ENCODE results near the gene SPINDOC. TPM values are rescaled to one million over a fixed set of nuclear protein-coding genes. Genes with fewer than 3 reads are reported as not detected.
A peak's percentile ranks its signal among the peaks of the same experiment; 100 is the strongest.

Gene SPINDOC
- total RNA-seq, 1 donor from 2014 or later = 20.8 TPM

DNA sequence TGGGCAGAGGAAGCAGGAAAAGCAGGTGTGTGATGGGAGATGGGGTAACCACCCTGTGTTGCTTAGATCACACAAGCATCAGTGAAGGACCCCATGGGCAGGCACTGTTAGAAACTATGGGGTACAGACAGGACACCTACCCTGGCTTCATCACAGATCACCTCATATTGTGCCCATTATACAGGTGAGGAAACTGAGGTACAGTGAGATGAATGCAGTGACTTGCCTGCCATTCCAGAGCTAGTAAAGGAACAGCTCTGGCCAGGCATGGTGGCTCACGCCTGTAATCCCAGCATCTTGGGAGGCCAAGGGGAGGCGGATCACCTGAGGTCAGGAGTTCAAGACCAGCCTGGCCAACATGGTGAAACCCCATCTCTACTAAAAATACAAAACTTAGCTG lies 19.8 kb downstream of the SPINDOC start:
- H3K27ac Mint-ChIP-seq = no peak overlapping the region
- ATAC-seq (ENCODE audit: low read depth) (no peak), DNase-seq (no peak)
- peaks cover 17% of the 10 kb centered on the region for H3K4me1 Mint-ChIP-seq
- TF ChIP-seq, protein P1, sequence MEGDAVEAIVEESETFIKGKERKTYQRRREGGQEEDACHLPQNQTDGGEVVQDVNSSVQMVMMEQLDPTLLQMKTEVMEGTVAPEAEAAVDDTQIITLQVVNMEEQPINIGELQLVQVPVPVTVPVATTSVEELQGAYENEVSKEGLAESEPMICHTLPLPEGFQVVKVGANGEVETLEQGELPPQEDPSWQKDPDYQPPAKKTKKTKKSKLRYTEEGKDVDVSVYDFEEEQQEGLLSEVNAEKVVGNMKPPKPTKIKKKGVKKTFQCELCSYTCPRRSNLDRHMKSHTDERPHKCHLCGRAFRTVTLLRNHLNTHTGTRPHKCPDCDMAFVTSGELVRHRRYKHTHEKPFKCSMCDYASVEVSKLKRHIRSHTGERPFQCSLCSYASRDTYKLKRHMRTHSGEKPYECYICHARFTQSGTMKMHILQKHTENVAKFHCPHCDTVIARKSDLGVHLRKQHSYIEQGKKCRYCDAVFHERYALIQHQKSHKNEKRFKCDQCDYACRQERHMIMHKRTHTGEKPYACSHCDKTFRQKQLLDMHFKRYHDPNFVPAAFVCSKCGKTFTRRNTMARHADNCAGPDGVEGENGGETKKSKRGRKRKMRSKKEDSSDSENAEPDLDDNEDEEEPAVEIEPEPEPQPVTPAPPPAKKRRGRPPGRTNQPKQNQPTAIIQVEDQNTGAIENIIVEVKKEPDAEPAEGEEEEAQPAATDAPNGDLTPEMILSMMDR (IDR thresholded peaks at IDR 0.05) = no peak
- H3K4me3 Mint-ChIP-seq = no peak overlapping the region
- CTCF ChIA-PET = interaction anchor here (2.4 kb wide), 1 partner anchor 113 kb away, joined by 7 read pairs; no protein-coding TSS in a partner anchor
- POLR2A ChIA-PET = no interaction called here
- H3K27me3 Mint-ChIP-seq = no peaks in the 10 kb centered on the region
- H3K36me3 Mint-ChIP-seq (ENCODE audit: low read depth) = peaks cover 5% of the 10 kb centered on the region
- intact Hi-C loops (cut with micrococcal nuclease) = no loop called here
- no peaks in the 10 kb centered on the region for H3K9me3 Mint-ChIP-seq

DNA sequence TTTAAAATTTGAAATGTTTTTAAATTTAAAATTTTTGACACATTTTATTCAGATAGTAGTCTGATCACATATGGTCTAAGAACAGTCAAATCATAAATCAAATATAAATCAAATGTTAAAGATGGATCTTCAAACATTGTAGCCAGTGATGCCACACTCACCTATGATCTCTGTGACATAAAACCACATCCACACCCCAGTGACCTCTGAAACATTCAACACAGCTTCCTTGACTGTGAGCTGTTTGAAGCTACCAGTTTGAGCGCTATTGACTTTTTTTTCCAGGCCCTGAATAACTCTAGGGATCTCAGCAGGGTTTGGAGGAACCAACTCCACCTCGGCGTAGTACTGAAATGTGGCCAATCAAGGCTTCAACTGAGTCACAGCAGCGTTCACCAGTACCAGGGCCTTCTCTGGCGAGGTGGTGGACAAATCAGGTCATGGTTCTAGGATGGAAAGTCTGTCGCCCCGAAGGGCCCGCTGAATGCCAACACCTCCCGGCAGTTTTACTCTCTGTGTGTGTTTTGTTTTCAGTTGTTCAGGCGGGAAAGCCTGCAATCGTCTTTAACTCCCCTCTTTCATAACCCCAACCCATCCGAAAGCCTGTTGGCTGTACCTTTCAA lies 21.4 kb downstream of the SPINDOC start:
- TF ChIP-seq, protein P1 (IDR thresholded peaks at IDR 0.05) = no peak
- POLR2A ChIA-PET = no interaction called here
- CTCF ChIA-PET = interaction anchor here (1.2 to 5.6 kb wide), 2 partner anchors 111 to 323 kb away, joined by 3 to 130 read pairs; no protein-coding TSS in a partner anchor
- intact Hi-C loops (cut with micrococcal nuclease) = loop anchor here (5.0 kb wide), 1 partner anchor 38 kb away; no protein-coding TSS in a partner anchor
- H3K9me3 Mint-ChIP-seq = no peaks in the 10 kb centered on the region
- peaks cover 23% of the 10 kb centered on the region for H3K4me1 Mint-ChIP-seq
- DNase-seq = no peak
- H3K27me3 Mint-ChIP-seq = no peaks in the 10 kb centered on the region
- H3K36me3 Mint-ChIP-seq (ENCODE audit: low read depth) = peaks cover 5% of the 10 kb centered on the region
- no peak for ATAC-seq (ENCODE audit: low read depth)
- no peak overlapping the region for H3K4me3 Mint-ChIP-seq
- H3K27ac Mint-ChIP-seq = peak overlapping the region; percentile 8

DNA sequence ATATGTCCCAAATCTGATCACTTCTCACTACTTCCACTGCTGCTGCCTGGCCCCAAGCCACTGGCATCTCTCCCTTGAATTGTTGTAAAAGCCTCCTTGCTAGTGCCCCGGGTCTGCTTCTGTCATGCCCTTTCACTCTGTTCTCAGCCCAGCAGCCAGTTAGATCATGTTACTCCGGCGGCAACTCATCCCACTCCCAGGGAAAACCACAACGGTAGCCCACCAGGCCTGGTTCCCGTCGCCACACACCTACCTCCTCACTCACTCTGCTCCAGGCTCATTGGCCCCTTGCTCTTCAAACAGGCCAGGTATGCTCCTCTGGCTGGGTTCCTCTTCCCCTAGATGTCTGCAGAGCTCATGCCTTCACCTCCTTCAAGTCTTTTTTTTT lies 21.9 kb downstream of the SPINDOC start:
- H3K9me3 Mint-ChIP-seq = no peaks in the 10 kb centered on the region
- H3K27ac Mint-ChIP-seq = peak overlapping the region; percentile 8
- intact Hi-C loops (cut with micrococcal nuclease) = loop anchor here (5.0 kb wide), 1 partner anchor 37 kb away; no protein-coding TSS in a partner anchor
- peaks cover 28% of the 10 kb centered on the region for H3K4me1 Mint-ChIP-seq
- peaks cover 8% of the 10 kb centered on the region for H3K36me3 Mint-ChIP-seq (ENCODE audit: low read depth)
- H3K27me3 Mint-ChIP-seq = no peaks in the 10 kb centered on the region
- POLR2A ChIA-PET = no interaction called here
- TF ChIP-seq, protein P1 (IDR thresholded peaks at IDR 0.05) = no peak
- no peak overlapping the region for H3K4me3 Mint-ChIP-seq
- ATAC-seq (ENCODE audit: low read depth) (no peak), DNase-seq (no peak)
- CTCF ChIA-PET = interaction anchor here (1.2 to 5.6 kb wide), 4 partner anchors 86 to 322 kb away, joined by 3 to 130 read pairs (median 48); no protein-coding TSS in a partner anchor

DNA sequence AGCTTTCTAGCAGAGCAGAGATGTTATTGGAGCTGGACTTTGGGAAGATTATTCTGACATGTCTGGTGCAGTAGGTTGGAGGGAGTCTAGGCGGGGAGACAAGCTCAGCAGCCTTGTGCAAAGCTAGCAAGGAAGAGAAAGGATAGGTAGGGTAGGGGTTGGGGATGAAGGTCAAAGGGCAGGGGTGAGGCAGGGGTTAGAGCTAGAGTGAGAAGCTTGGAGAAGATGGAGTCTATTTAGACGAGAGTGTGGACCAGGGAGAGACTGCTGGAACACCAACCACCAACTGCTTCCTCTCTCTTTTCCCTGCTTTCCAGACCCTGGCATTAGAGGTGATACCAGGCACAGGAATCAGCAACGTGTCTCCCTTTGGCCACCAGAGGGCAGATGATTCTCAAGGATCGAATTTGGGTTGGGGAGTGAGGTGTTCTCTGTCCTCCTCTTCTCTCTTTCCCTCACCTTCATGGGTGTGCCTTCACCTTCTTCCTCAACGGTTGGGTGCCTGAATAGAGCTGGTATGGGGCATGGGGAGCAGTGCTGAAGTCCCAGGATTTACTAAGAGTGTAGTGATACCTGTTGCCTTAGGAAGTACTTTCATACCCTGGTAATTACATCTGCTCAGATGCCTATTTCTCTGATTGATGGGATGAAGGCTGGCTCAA lies 23.9 kb downstream of the SPINDOC start:
- TF ChIP-seq, protein P1 (IDR thresholded peaks at IDR 0.05) = peak; percentile 37
- POLR2A ChIA-PET = interaction anchor here (0.6 to 3.1 kb wide), 3 partner anchors 68 to 518 kb away, joined by 8 to 21 read pairs (median 17); partner anchors contain the start of gene ZFTA
- Mint-ChIP-seq H3K27me3 (no peaks in the 10 kb centered on the region), H3K4me3 (peak overlapping the region; percentile 39), H3K4me1 (peaks cover 48% of the 10 kb centered on the region), H3K36me3 (ENCODE audit: low read depth) (peaks cover 20% of the 10 kb centered on the region), H3K27ac (peak overlapping the region; percentile 83), H3K9me3 (no peaks in the 10 kb centered on the region)
- intact Hi-C loops (cut with micrococcal nuclease) = loop anchor here (1.0 to 5.0 kb wide), 8 partner anchors 35 to 316 kb away; partner anchors contain the start of genes COX8A and OTUB1
- CTCF ChIA-PET = interaction anchor here (0.7 to 5.6 kb wide), 29 partner anchors 11 to 465 kb away, joined by 3 to 130 read pairs (median 4); partner anchors contain the start of genes ATL3, COX8A and ZFTA
- no peak for ATAC-seq (ENCODE audit: low read depth)
- peak; percentile 48 for DNase-seq
